HG03159 (cell line): ENCODE data around the gene GLRB.
"Not testable (repeated sequence)": the region's sequence is repeated elsewhere in the genome, so short reads cannot be mapped to it uniquely, and the experiment has no call there.

ENCODE experiments used
- ATAC-seq: cut with Tn5 transposase; IDR thresholded peaks from one replicate; pipeline ENCODE4 v1.9.1; 2021; ENCODE audit warnings: mild to moderate bottlenecking, moderate library complexity; ENCODE audit not compliant: unreplicated experiment

Gene GLRB

GRCh38 chr4:157075811-157076577, at the start of gene GLRB:
GLRB (plus strand) TSS chr4:157076150; CDS start chr4:157078025, 1,875 bp downstream.
- no peak for ATAC-seq

GRCh38 chr4:157035471-157035870, 40.5 kb upstream of the GLRB start:
- no peak for ATAC-seq

DNA sequence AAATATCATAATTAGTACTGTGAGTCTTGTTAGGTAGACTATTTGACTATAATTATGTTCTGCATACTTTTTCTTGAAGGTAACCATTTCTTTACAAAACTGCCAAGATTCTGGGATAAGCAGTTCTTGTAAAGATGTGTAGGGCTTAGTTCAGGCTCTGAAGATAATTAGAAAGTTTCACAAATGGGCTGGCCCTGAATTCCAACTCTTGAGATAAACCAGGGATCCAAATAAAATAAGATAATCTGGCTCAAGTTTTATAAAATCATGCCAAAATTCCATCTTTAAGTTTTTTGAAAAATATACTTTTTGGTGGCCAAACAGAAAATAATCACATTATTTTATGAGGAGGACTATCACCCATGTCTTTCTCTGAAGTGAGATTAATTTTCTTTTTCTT, 35.5 kb upstream of the GLRB start:
- no peak for ATAC-seq

GRCh38 chr4:157043131-157043530, 32.8 kb upstream of the GLRB start:
- no peak for ATAC-seq

DNA sequence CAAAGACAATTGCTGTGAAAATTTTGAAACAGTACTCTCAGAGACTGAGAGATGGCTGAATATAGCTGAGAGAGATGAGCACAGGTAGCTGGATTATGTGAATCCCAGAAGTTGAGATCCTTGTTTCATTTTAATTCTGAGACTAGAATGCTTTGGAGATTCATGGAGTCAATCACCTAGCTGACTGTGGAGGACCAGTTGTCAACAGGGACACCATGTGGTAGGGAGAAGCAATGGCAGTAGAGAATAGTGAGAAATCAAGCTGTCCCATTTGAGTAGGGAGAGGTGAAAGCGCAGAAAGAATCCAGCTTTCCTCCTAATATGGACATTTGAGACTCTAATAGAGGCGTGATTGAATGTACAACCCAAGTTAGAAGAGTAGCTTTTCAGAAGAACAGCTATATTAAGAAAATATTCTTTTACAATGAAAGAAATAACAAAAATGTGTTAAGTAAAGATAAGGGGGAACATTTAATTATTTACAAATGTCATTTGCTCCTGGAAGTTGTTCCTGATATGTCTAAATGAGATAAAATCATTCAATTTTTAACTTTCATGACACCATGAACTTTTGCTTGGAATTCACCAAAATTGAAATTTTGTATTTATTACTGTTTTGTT, 30.3 kb upstream of the GLRB start:
- ATAC-seq, result peak; percentile 85

DNA sequence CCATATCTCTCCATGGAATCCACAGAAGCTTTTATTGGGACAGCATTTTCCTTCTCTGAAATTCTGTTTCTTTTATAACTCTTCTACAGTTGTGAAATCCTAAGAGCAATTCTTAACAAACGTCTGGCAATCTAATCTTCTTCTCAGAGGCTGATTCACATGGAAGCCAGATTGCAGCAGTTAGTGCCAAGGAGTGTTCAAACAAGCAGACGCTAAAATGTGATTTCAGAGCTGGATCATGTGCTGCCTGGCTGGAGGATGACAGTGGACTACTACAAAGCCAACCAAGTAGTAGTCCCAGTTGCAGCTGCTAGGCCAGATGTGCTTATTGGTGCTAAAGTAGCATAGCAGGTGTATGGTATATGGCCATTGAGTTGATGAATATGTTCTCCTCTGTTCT, 27.7 kb upstream of the GLRB start:
- no peak for ATAC-seq

DNA sequence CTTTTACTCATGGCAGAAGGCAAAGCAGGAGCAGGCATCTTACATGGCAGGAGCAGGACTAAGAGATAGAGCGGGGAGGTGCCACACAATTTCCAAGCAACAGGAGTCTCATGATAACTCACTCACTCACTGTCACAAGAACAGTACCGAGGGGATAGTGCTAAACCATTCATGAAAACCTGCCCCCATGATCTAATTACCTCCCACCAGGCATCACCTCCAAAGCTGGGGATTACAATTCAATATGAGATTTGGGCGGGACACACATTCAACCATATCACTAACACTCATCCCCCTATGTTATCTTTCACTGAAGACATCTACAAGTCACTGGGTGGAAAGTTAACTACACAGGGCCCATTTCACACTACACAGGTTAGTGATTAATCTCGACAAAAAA, 25.4 kb upstream of the GLRB start:
- ATAC-seq, result no peak

DNA sequence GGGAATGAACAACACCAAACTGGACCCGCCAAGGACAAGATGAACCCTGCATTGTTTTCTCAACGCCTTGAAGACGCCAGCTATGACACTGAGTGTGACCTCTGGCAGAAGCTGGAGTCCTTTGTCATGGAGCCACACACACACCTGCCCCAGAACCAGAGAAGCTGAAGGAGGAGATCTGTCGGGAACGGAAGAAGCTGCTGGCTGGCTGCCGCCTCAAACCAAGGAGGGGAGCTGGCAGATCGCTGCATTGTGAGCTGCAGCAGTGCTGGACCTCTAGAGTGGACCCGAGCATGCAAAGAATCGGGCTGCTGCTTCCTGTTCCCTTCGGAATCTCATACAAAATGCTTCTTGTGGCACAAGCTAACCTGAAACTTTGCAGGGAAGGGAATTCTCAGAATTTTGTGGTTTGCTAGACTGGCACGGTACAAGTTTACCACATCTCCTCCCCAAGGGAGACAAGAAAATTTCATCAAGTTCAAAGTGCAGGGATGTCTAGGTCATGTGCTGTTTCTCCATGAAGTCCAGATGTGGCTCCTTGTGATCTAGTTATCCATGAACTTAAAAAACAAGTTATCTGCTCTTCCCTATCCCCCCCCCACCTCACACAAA, 23.4 kb upstream of the GLRB start:
- ATAC-seq, result no peak

DNA sequence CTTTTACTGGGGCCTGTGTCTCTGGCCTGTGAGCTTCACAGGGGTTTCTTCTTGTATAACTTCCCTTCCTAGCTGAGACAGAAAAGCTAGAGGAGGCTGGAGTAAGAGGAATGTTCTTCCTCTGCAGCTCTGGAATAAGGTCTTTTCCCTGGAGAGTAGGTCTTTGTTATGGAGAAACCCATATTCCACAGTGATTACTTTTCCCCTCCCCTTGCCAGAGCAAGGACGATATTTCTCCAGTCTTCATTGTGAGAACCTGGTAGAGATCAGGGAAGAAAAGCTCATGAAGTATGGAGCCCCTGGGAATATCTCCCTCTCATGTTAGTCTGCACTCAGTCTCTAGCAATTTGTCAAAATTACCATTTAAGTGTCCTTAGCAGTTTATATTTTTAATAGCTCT, 18.7 kb upstream of the GLRB start:
- ATAC-seq, result no peak

GRCh38 chr4:157058899-157059298, 17.1 kb upstream of the GLRB start:
- ATAC-seq, result not testable (repeated sequence)

GRCh38 chr4:157072002-157072401, 3.9 kb upstream of the GLRB start:
- no peak for ATAC-seq

GRCh38 chr4:157075401-157075800, 549 bp upstream of the GLRB start:
- no peak for ATAC-seq

DNA sequence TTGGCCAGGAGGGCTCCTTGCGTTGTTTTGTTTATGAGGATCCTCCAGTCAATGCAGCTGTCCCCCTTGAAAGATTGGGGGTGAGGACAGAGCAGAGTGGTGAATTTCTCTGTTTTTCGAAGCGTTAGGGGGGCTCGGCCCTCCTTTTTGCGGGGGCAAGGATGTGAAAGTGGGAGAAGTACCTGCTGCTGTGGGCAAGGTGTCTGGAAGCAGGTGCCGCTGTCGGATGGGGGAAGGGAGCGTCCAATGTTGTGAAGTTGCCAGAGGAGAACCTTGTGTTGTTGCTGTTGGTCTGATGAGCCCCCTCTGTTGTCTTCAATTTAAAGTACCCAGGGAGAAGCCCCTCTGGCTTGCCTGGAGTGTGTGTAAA, 613 bp downstream of the GLRB start:
- ATAC-seq, result no peak

- ATAC-seq, result no peak
Measured at GRCh38 chr4:157079441-157079840, 3.5 kb downstream of the GLRB start.

GRCh38 chr4:157080605-157081004, 4.7 kb downstream of the GLRB start:
- no peak for ATAC-seq

DNA sequence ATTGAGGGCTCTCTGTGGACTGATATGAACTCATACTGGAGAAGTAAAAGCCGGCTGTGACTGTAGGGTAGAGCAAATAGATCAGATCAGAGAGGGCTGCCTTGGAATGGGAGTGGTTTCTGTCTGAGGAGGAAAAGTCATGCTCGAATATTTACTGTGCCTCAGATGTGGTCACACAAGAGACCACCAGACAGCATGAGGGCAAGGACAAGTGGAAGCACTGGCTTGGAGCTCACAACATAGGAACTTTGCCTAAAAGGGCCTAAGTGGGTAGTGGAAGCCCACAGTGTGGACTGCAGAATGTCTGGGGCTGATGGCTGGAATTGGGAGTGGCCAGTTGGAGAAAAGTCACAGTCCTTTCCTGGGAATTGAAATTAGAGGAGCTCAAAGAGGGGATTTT, 19.8 kb downstream of the GLRB start:
- no peak for ATAC-seq

DNA sequence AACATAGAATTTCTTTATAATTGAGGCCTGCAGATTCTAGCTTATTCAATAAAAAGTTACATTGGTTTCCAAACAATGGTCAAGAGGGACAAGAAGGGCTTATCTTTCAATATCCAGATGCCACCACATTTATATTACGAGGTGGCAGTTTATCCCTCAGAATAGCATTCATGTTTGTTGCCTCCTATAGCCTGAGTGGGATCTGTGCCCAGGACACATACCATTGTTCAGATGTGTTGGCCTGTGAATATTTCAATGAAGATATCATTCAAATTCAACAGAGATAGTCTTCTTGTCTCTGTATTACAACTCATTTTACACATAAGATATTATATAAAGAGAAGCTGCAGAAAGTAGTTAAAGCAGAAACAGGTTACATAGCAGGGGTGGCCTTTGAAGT, 20.5 kb downstream of the GLRB start:
- ATAC-seq, result no peak

- ATAC-seq, result no peak
Measured at GRCh38 chr4:157099506-157099905, 23.6 kb downstream of the GLRB start.

GRCh38 chr4:157104541-157104940, 28.6 kb downstream of the GLRB start:
- no peak for ATAC-seq

GRCh38 chr4:157114671-157115070, 38.7 kb downstream of the GLRB start:
- no peak for ATAC-seq

GRCh38 chr4:157115613-157116335, 39.8 kb downstream of the GLRB start:
- no peak for ATAC-seq

GRCh38 chr4:157121401-157121800, 45.5 kb downstream of the GLRB start:
- ATAC-seq, result no peak
